NCI-H2107 treated with DMSO at 0.1 percent for 48 hours (cell line): Measurements from ENCODE around the gene TOMT.

ENCODE experiments used
- DNase-seq: peaks from one replicate; lab custom pipeline; 2025; ENCODE audit not compliant: unreplicated experiment; lab: John Stamatoyannopoulos, UW

The TOMT gene

GRCh38 chr11:72105888-72106287 is at the start of gene TOMT:
Gene TOMT (plus strand): TSS chr11:72105924. CDS start chr11:72105952, 28 bp downstream.
- no peak for DNase-seq

- peak; percentile 69 for DNase-seq
Measured at GRCh38 chr11:72058416-72059034, 47.2 kb upstream of the TOMT start.

- DNase-seq, result no peak
Measured at GRCh38 chr11:72061739-72062396, 43.9 kb upstream of the TOMT start.

- DNase-seq, result no peak
Measured at GRCh38 chr11:72066855-72067254, 38.9 kb upstream of the TOMT start.

- DNase-seq, result no peak
Measured at GRCh38 chr11:72067266-72067665, 38.5 kb upstream of the TOMT start.

GRCh38 chr11:72067676-72068075 is 38.0 kb upstream of the TOMT start:
- DNase-seq, result no peak

- no peak for DNase-seq
Measured at GRCh38 chr11:72069200-72069599, 36.5 kb upstream of the TOMT start.

GRCh38 chr11:72069787-72070251 is 35.9 kb upstream of the TOMT start:
- no peak for DNase-seq

GRCh38 chr11:72070491-72070890 is 35.2 kb upstream of the TOMT start:
- no peak for DNase-seq

GRCh38 chr11:72072348-72072747 is 33.4 kb upstream of the TOMT start:
- no peak for DNase-seq

- DNase-seq, result no peak
Measured at GRCh38 chr11:72075109-72075508, 30.6 kb upstream of the TOMT start.

GRCh38 chr11:72075756-72076155 is 30.0 kb upstream of the TOMT start:
- DNase-seq, result no peak

GRCh38 chr11:72078477-72078876 is 27.2 kb upstream of the TOMT start:
- no peak for DNase-seq

GRCh38 chr11:72079819-72080325 is 25.9 kb upstream of the TOMT start:
- no peak for DNase-seq

- DNase-seq, result peak; percentile 99
Measured at GRCh38 chr11:72080326-72081183, 25.2 kb upstream of the TOMT start, which contains the start of the genes LRRC51 and NUMA1. Gene LRRC51 (plus strand): TSS chr11:72080850. CDS start chr11:72089084, 8,234 bp downstream. Gene NUMA1 (minus strand): TSS chr11:72080542. CDS start chr11:72035943, 44,599 bp downstream.

GRCh38 chr11:72081184-72081644 is 24.5 kb upstream of the TOMT start:
- DNase-seq, result no peak

- peak; percentile 66 for DNase-seq
Measured at GRCh38 chr11:72081821-72082453, 23.8 kb upstream of the TOMT start.

- DNase-seq, result no peak
Measured at GRCh38 chr11:72083414-72083813, 22.3 kb upstream of the TOMT start.

- DNase-seq, result no peak
Measured at GRCh38 chr11:72084076-72084475, 21.6 kb upstream of the TOMT start.

GRCh38 chr11:72084965-72085364 is 20.8 kb upstream of the TOMT start:
- no peak for DNase-seq
